ENCODE results near the gene UBE2R2.

GRCh38 chr9:33939924-33940874 lies 123.2 kb downstream of the UBE2R2 start:
- TF ChIP-seq POLR2A (IDR thresholded peaks at IDR 0.05; ENCODE audit: low read length) (no peak), GATA1 (IDR thresholded peaks at IDR 0.05; ENCODE audit: low read depth, low read length) (no peak)

Measured in erythroblast (primary cell).